ENCODE data around the gene RALY.
A peak's percentile ranks its signal among the peaks of the same experiment; 100 is the strongest.

RALY gene

DNA sequence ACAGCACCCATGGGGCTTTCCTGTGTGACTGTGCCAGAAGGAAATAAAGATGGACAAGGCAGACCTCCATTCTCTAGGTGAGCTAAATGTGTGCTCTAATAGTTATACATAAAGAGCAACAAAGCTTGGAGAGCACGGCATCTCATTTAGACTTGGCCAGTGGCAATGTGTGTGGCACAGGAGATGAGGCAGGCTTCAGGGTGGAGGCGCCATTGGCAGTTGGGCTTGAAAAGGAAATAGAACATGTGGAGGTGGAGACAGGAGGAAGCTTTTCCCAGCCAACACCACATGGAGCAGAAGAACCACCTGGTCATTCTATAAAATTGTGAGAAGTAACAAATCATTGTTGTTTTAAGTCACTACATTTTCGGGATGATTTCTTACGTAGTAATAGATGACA lies 3.6 kb upstream of the RALY start:
- no peak for DNase-seq

DNA sequence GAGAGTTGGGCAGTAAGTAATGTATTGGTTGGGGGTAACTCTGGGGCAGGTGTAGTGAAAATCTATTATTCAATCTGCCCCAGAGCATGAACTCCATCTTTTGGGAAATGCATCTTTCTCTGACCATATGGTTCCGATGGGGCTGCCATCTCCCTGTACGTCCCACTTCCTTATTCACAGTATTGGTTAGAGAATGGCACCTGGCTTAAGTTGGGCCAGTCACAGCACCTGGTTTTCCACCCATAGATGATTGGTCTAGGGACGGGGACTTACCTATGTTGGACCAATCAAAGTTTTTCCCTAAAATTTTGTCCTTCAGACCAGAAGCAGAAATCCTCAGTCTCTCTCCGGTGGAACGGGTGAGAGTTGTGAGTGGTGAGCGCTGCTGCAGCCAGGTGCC lies 2.2 kb upstream of the RALY start:
- no peak for DNase-seq

DNA sequence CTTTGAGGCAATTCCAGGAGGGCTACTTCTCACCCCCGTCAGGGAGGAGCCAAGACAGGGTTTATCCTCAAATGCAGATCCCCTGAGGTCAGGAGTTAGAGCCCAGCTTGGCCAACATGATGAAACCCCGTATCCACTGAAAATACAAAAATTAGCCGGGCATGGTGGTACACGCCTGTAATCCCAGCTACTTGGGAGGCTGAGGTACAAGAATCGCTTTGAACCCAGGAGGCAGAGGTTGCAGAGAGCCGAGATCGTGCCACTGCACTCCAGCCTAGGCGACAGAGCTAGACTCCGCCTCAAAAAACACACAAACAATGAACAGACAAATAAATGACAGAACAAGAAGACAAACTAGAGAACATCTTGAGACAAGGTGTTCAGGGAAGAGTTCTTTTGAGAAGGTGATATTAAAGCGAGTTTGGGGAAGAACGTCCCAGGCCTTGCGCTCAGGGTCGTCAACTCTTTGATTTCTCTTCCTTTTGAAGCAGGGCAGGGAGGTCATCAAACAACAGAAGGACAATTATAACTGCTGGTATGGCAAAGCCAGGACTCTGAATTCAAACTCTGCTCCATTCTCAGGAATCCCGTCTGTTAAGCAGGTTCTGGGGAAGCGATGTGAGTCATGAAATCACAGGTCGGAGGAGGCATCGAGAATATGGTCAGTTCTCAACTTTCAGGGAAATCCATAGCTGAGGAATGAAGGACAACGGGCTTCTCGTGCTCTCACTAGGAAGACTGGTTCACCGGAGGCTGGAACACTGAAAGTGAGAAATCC lies 1.4 kb upstream of the RALY start:
- DNase-seq: peak; percentile 25

DNA sequence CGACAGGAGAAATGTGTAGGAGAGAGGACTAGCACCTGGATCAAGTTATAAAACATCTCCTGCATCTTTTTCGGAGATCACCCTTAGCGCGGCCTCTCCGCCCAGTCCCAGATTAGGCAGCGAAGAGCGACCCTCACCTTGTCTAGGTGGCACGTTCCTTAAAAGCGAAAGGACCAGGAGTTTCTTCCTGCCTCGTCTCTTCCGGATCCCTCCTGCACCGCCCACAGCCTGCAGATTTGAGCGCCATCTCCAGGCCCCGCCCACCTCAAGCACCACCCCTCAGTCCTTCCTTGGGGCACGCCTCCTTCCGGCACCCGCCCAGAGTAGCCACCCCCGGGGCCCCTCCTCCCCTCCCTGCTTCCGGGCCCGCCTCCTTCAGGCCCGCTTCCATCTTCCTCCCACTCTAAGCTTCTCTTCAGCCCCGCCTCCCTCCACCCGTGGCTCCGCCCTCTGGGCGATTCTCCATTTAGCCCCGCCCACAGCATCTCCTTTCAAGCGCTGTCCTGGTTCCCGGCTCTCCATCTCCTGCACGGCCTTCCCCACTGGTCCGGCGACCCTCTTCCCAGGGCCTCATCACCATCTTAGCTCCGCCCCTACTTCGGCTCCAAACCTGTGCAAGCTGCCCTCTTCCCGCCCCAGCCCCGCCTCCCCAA lies 662 bp upstream of the RALY start:
- DNase-seq: peak; percentile 99

DNA sequence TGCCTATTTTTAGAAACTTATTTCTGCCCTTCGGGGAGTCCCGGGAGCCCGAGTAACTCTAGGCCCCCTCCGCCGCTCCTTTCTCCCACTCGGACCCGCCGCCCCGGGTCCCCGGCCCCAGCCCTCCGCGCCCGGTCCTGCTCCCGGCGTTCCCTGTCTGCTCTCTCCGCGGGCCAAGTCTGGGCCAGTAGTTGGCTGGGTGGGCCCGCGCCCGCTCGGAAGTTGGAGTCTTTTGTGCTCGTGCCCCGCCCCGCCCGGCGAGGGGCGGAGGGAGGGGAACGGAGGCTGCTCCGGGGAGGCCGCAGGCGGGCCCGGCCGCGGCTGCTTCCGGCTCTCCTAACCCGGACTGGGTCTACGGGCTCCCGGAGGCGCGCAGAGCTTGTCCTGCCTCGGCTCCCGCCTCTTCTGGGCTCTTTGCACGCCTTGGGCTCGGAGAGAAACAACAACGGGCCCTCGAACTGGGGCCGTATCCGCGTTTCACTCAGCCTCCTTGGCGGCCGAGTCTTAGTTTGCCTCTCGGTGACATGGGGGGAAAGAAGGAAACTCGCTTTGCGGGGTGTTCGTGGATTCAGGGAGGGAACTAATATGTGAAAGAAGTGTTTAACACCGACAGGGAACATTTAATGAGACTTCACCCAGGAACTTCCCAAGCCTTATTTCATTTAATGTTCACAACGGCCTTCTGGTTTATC lies 657 bp downstream of the RALY start:
- peak; percentile 87 for DNase-seq

DNA sequence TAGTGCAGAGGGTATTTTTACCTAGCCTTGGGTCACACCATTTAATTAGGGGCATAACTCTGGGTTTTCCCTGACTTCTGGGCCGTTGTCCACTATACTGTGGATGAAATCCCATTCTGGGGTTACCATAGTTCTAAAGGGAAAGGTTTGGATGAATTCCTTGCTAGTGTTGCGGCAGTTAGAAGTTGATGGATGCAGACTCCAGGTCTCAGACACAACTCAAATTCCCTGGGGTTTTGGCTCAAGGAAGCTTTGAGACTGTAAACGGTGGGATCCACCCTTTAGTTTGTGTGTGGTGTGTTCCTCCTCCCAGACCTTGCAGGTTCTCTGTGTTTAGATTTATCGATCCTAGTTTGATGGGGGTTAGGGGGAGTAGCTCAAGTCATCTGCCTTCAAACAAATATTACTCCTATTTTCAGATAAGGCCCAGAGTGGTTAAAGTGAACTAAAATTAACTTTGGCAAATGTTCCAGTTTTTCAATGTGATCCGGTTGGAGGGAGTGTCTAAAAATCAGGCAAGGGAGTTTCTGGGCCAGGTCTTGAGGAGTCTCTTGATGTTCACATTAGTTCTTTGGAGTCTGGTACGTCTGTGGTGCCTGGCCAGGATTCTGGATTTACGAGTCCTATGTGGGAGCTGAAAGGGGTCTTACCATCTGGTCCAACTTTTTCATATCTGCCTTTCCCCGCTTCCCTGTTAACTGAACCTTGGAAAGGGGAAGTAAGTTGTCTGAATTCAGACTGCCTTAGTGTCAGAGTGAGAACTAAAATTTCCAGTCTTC lies 1.5 kb downstream of the RALY start:
- no peak for DNase-seq

DNA sequence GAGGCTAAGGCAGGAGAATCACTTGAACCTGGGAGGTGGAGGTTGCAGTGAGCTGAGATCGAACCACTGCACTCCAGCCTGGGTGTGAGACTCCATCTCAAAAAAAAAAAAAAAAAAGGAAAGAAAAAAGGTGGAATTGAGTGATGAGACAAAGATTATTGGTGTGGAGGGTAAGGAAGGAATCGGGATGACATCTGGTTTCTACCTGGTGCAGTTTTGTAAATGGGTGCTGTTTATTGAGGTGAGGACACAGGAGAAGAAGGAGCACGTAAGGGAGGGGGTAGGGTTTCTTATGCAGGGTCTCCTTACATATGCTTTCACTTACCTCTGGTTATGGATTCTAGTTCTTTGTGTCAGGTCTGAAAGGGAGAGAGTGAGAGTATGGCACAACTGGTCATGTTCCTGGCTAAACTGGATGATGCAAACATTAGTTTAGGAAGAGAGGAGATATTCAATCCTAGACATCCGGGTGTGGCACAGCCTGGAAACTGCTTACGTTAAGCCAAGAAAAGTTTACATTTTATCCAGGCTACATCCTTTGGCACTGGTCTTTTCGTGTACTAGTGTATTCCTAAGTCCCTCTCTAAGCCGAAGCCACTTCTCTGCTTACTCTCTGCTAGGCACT lies 5.4 kb downstream of the RALY start:
- no peak for DNase-seq

DNA sequence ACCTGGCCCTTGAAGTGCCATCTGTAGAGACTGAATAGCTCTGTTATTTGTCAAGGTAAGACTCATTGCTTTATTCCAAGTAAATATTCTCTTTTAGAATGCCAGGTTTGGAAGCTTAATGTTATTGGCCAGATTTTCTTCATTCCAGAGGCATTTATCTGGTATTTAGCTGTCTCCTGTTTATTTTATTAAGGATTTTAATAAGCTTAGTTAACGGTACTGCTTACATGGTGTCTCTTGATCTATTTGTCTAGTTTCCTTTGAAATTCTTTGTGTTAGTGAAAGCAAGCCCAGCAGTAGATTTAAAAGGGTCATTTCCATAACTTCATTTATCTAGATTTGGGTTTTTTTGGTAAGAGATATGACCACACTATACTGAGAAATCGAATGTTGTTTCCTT lies 7.7 kb downstream of the RALY start:
- no peak for DNase-seq

DNA sequence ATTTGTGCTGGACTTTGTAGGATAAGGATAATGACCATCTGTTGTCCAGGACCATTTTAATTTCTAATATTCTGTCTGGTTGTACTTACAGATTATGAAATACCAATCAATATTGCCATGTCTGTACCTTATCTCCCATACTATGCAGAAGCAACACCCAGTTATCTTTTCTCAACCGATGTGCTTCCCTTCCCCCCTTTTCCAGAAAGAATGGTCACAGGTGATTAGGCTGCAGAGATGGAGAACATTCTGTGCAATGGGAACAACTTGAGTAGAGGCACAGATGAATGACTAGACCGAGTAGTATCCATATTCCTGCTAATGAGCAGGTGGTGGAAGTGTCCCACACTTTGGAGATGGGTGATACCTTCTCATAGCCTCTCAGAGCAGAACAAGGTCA lies 10.5 kb downstream of the RALY start:
- no peak for DNase-seq

DNA sequence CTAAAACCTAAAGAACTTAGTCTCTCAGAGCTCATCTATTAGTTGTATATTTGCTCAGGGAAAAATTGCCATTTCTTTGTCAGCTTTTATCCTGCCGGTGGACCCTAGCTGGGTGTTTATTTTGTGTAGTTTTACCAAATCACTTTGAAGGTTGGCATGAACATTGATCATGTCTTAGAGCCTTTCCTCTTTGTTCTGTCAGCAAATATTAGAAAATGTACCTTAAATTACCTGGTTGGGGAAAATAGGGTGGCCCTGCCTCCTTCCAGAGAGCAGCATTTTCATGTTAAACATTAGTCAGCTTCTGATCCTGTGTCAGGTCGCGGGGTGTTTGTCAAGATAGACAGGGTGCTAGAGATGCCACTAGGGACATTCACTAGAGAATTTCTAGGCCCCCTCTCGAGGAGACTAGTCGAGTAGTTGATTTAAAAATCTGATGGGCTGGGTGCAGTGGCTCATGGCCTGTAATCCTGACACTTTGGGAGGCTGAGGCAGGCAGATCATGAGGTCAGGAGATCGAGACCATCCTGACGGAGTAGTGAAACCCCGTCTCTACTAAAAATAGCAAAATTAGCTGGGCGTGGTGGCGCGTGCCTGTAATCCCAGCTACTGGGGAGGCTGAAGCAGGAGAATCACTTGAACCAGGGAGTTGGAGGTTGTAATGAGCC lies 11.2 kb downstream of the RALY start:
- DNase-seq: no peak

DNA sequence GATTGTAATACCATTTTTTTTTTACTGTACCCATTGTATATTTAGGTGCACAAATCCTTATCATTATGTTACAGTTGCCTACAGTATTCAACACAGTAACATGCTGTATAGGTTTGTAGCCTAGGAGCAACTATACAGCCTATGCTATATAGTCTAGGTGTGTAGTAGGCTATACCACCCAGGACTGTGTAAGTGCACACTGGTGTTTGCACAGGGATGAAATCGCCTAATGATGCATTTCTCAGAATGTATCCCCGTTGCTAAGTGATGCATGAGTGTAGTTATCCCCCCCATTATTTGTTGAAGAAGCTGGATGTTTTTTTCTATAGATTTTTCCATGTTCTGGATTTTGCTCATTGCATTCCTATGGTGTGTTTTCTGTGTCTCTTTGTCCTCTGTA lies 12.9 kb downstream of the RALY start:
- DNase-seq: no peak

DNA sequence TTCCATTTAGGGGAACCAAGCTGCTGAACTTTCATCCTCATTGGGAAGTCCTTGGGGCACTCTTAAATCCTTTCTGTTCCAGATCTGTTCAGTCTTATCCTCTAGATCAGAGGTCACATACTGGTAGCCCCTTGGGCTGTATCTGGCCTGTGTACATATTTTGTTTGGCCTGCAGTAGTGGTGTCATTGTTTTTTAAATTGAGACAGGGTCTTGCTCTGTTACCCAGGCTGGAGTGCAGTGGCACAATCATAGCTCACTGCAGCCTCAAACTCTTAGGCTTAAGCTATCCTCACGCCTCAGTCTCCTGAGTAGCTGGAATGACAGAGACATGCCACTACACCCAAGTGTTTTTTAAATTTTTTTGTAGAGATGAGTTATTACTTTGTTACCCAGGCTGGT lies 14.8 kb downstream of the RALY start:
- DNase-seq: no peak

DNA sequence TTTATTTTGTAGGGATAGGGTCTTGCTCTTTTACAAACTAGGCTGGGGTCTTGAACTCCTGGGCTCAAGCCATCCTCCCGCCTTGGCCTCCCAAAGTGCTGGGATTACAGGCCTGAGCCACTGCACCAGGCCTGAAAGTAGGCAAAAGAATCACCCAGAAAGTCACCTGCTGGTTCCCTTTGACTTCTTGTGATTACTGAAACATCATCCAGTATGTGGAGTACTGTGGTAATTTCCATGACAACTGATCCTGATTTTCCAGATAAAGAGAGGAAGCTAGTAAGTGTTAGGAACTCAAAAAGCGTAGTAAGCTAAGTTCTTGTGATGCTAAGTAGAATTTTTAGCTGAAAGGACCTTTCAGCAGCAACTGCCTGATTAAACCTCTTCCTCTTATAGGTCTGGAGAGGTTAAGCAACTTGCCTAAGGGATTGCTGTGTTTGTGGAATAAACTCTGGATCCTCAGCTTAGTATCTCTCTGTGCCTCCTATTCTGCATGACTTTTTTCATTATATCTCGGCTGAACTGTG lies 16.8 kb downstream of the RALY start:
- no peak for DNase-seq

DNA sequence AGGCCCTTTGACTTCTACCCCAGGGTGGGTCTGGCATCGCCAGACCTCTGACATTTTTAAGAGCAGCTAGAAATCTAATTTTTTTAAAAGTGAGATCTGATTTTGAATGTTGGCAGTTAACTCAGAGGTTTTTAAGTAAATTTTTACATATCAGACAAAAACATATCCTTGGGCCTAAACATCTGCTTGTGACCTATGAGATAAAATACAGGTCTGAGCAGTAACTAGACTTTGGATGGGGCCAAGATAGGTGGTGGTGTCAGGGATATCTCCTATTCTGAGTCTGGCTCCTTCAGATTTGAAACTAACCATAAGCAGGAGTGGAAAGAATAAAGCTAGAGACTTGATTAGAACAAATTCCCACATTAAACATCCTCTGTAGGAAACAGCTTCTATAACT lies 17.6 kb downstream of the RALY start:
- no peak for DNase-seq

DNA sequence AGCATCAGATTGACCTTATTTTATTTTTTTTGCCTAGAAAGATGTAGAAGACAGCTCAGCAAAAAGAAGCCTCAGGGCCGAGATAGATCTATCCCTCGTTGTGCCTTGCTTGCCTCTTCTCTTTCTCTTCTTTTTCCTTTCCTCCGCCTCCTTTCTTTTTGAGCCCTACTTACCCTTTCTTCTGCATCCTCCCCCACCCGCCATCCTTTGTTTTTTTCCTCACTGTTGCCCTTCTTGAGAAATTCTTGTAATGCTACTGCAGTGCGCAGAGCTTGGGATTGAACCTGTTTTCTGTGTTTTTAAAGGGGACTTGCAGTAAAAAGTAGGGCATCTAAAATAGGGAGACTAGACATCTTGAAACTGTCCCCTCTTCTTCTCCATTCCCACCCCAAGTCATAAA lies 18.6 kb downstream of the RALY start:
- no peak for DNase-seq

DNA sequence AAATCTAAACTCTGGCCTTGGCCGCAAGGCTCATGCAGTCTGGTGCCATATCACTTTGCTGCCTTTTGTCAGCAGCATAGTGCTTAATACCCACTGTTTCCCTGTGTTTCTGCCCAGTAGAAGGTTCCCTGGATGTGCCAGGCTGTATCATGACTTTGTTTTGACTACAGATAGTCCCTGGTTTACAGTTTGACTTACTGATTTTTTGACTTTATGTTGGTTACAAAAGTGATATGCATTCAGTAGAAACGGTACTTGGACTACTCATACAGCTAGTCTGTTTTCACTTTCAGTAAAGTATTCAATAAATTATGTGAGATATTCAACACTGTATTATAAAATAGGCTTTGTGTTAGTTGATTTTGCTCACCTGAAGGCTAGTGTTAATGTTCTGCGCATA lies 19.0 kb downstream of the RALY start:
- DNase-seq: no peak

DNA sequence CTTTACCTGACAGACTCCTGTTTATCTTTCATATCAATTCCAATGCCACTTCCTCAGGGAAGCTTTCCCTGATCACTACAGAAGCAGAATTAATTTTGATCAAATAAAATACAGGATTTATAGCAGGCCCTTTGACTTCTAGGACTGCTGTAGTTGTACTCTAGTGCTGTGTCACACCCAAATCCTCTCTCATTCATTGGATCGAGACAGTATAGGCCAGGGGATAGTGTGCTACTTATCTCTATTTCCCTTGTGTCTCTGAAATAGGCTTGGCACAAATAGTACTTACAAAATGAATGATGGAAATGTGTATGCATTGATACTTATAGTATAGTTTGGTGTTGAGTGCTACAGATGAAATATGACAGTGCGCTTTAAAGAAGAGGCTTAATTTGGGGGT lies 19.8 kb downstream of the RALY start:
- DNase-seq: no peak

DNA sequence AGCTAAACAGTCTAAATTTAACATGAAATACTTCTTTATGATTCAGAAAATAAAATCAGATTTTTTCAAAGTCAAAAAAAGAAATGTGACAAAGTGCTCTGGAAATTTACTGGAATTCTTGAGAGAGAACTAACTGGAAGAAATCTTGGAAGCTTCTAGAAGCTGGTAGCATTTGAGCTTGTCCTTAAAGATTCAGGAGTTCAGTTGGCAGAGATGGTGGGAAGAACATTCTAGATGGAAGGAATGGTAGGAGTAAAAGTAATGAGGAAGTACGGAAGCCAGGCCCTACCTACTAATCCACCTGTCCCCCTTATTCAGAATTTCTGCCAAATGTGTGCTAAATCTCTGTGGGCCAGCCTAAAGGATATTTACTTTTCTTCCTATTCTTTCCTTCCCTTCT lies 21.2 kb downstream of the RALY start:
- no peak for DNase-seq

DNA sequence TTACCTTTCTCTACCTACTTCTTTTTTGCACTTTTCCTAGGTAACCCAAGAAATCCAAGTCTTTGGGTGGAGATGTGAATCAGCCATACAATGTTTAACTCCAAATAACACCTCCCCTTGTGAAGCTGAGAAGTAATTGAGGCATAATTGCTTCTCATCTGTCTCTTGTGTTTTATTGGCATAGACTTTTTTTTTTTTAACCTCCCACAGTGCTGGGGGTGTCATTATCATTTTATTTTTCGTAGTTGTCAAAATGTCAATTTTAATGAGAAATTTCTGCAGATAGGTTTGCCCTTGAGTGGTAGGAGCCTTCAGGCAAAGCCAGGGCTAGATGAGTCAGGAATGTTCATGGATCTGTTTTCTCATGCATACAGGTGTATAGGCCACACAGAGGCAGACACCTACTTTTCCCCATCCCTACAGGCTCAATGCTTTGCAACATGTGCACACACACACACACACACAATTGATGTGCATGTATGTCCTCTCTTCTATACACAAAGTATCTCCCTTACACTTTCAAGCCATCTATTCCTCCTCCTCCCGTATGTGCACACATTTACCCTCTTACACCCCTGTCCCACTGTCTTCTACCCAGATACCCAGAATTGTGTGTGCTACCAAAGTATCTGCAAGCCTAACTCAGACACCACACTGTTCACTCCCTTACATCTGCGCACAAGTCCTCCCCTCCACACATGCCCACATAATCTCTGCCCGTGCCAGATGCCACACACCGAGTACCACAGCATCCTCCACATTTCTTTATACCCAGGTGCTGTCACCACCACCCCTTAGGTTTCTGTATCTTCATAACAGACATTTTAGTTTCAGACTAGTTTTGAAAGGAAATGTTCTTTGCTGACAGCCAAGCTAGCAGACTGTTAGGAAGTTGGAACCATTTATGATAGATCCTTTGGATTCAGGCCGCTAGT lies 22.0 kb downstream of the RALY start:
- DNase-seq: no peak

DNA sequence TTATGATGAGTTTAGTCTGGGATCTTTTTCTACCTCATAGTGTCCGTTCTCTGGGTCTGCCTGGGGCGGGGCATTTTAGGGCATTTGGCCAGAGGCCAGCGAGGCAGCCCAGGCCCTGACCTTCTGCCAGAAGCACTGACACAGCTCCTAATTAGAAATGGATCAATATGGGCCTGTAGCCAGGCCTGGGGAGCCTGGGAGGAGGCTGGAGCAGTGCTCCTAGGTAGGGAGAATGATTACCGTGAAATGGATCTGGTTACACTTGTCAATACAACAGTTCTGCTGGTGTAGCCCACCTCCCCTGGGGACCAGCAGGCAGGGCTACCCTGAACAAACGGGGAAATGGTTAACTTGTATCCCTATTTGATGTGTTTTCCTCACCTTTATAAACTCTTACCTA lies 23.0 kb downstream of the RALY start:
- DNase-seq: no peak

DNA sequence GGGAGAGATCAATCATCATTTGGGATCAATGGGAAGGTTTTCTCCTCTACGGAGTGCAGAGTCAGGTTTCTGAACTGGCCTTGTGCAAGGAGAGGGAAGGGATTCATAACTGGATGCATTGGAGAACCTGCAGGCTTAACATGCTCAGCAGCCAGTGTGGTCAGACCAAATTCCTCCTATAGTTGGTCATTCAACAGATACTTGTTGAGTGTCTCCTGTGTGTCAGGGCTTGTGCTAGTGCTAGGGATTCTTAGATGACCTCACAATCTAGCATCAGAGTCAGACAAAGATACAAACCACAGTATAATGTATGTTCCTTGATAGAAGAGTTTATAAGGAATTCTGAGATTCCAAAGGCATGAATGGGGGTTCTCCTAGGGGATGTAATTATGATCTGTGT lies 23.9 kb downstream of the RALY start:
- no peak for DNase-seq
